ENCODE measurements around the gene CYP39A1. TPM values are rescaled to one million over a fixed set of nuclear protein-coding genes. Genes with fewer than 3 reads are reported as not detected.

CYP39A1 gene
- total and polyA plus RNA-seq, 2 donors (not counting 1 experiment from before 2014, with no cell fraction given) = not detected

- peaks cover 11% of the 10 kb centered on the region for H3K9me3 Mint-ChIP-seq (ENCODE audit: insufficient read depth)
- POLR2A ChIA-PET = no interaction called here
- no peak overlapping the region for H3K27ac ChIP-seq (ENCODE audit: low read length in 2 of 2)
- no peak overlapping the region for H3K27ac Mint-ChIP-seq
- CTCF ChIA-PET = interaction anchor here (1.4 kb wide), 1 partner anchor 10 kb away, joined by 3 read pairs; no protein-coding TSS in a partner anchor
- peaks cover 0 to 3% (median 2%) of the 10 kb centered on the region in 3 donors for H3K9me3 ChIP-seq (ENCODE audit: control extremely low read depth in 1 of 3, control insufficient read depth in 2 of 3, insufficient read depth in 1 of 3, low read length in 2 of 3)
- peaks cover 0 to 3% (median 0%) of the 10 kb centered on the region in 4 experiments for H3K27me3 ChIP-seq (replicated peaks in 1 of 4; ENCODE audit: control extremely low read depth in 1 of 4, control insufficient read depth in 3 of 4, insufficient read depth in 4 of 4, low read length in 3 of 4)
- no peak overlapping the region for H3K9ac ChIP-seq (ENCODE audit: low read length)
- intact Hi-C loops (cut with micrococcal nuclease) = no loop called here
- H3K4me1 Mint-ChIP-seq = no peaks in the 10 kb centered on the region
- no peak for DNase-seq
- WGBS (ENCODE audit: insufficient coverage) = no CpG with 5 or more reads among the region's 2 CpGs
- no peaks in the 10 kb centered on the region for H4K20me1 ChIP-seq (ENCODE audit: control insufficient read depth, insufficient read depth, low read length, poor library complexity, severe bottlenecking)
- H3K27me3 Mint-ChIP-seq = peaks cover 6% of the 10 kb centered on the region
- H3K36me3 ChIP-seq (replicated peaks in 1 of 2; ENCODE audit: control extremely low read depth in 1 of 2, control insufficient read depth in 1 of 2, extremely low read depth in 1 of 2, insufficient read depth in 2 of 2, low read length in 1 of 2) = no peaks in the 10 kb centered on the region
- H3K4me3 Mint-ChIP-seq = no peak overlapping the region
- ATAC-seq (ENCODE audit: low read depth) = no peak
- no peak overlapping the region for H2AFZ ChIP-seq (ENCODE audit: insufficient read depth, low read depth, low read length, poor library complexity, severe bottlenecking)
- no peak for TF ChIP-seq CTCF (IDR thresholded peaks at IDR 0.05)
- TF ChIP-seq EZH2 (IDR thresholded peaks at IDR 0.05; ENCODE audit: borderline replicate concordance, insufficient read depth, low read depth, low read length, poor library complexity, severe bottlenecking) = no peak
- no peak overlapping the region for H3K4me2 ChIP-seq (replicated peaks; ENCODE audit: low read depth, low read length, poor library complexity, severe bottlenecking)
- H3K4me3 ChIP-seq (ENCODE audit: control extremely low read depth in 1 of 5, extremely low read depth in 1 of 5, insufficient read depth in 1 of 5, low read depth in 2 of 5, low read length in 4 of 5) = no peak overlapping the region
- no peaks in the 10 kb centered on the region for H3K79me2 ChIP-seq (ENCODE audit: control insufficient read depth, insufficient read depth, low read length)
- no peaks in the 10 kb centered on the region for H3K4me1 ChIP-seq (ENCODE audit: control insufficient read depth in 2 of 2, insufficient read depth in 2 of 2, low read length in 2 of 2)
Observed at GRCh38 chr6:46539866-46540265, 112.8 kb downstream of the CYP39A1 start.

- POLR2A ChIA-PET = no interaction called here
- H3K27ac Mint-ChIP-seq = no peak overlapping the region
- no peak overlapping the region for H3K4me3 Mint-ChIP-seq
- no peaks in the 10 kb centered on the region for H3K36me3 ChIP-seq (replicated peaks in 1 of 2; ENCODE audit: control extremely low read depth in 1 of 2, control insufficient read depth in 1 of 2, extremely low read depth in 1 of 2, insufficient read depth in 2 of 2, low read length in 1 of 2)
- H3K9me3 Mint-ChIP-seq (ENCODE audit: insufficient read depth) = peaks cover 6% of the 10 kb centered on the region
- no peaks in the 10 kb centered on the region for H3K79me2 ChIP-seq (ENCODE audit: control insufficient read depth, insufficient read depth, low read length)
- H3K9me3 ChIP-seq (ENCODE audit: control extremely low read depth in 1 of 3, control insufficient read depth in 2 of 3, insufficient read depth in 1 of 3, low read length in 2 of 3) = peaks cover 0 to 2% (median 0%) of the 10 kb centered on the region in 3 donors
- H2AFZ ChIP-seq (ENCODE audit: insufficient read depth, low read depth, low read length, poor library complexity, severe bottlenecking) = no peak overlapping the region
- TF ChIP-seq CTCF (IDR thresholded peaks at IDR 0.05) = no peak
- no peak for TF ChIP-seq EZH2 (IDR thresholded peaks at IDR 0.05; ENCODE audit: borderline replicate concordance, insufficient read depth, low read depth, low read length, poor library complexity, severe bottlenecking)
- ATAC-seq (ENCODE audit: low read depth) (no peak), DNase-seq (no peak)
- H3K4me2 ChIP-seq (replicated peaks; ENCODE audit: low read depth, low read length, poor library complexity, severe bottlenecking) = no peak overlapping the region
- H3K27me3 ChIP-seq (replicated peaks in 1 of 4; ENCODE audit: control extremely low read depth in 1 of 4, control insufficient read depth in 3 of 4, insufficient read depth in 4 of 4, low read length in 3 of 4) = peaks cover 0 to 3% (median 0%) of the 10 kb centered on the region in 4 experiments
- CTCF ChIA-PET = interaction anchor here (1.4 kb wide), 1 partner anchor 9 kb away, joined by 3 read pairs; no protein-coding TSS in a partner anchor
- H3K27me3 Mint-ChIP-seq = peaks cover 6% of the 10 kb centered on the region
- H3K4me1 ChIP-seq (ENCODE audit: control insufficient read depth in 2 of 2, insufficient read depth in 2 of 2, low read length in 2 of 2) = no peaks in the 10 kb centered on the region
- no peak overlapping the region for H3K9ac ChIP-seq (ENCODE audit: low read length)
- no peaks in the 10 kb centered on the region for H4K20me1 ChIP-seq (ENCODE audit: control insufficient read depth, insufficient read depth, low read length, poor library complexity, severe bottlenecking)
- H3K4me1 Mint-ChIP-seq = no peaks in the 10 kb centered on the region
- H3K27ac ChIP-seq (ENCODE audit: low read length in 2 of 2) = no peak overlapping the region
- H3K4me3 ChIP-seq (ENCODE audit: control extremely low read depth in 1 of 5, extremely low read depth in 1 of 5, insufficient read depth in 1 of 5, low read depth in 2 of 5, low read length in 4 of 5) = no peak overlapping the region
- intact Hi-C loops (cut with micrococcal nuclease) = no loop called here
- 50% methylated on average over 2 of the region's 6 CpGs for WGBS (ENCODE audit: insufficient coverage)
Observed at GRCh38 chr6:46538800-46539480, 113.7 kb downstream of the CYP39A1 start.
